ENCODE measurements around the gene EML4. TPM values are rescaled to one million over a fixed set of nuclear protein-coding genes. Genes with fewer than 3 reads are reported as not detected.
A peak's percentile ranks its signal among the peaks of the same experiment; 100 is the strongest.
"Not testable (repeated sequence)": the region's sequence is repeated elsewhere in the genome, so short reads cannot be mapped to it uniquely, and the experiment has no call there.

Gene EML4
- total and polyA plus RNA-seq, 4 experiments from 2014 or later: 52.8 to 172 (median 140) TPM

- no peak for DNase-seq
- H3K4me1 Mint-ChIP-seq: peaks cover 20 to 36% (median 24%) of the 10 kb centered on the region in 4 donors
- Histone ChIP-seq H3K27me3 (ENCODE audit: insufficient read depth, low read length) (no peaks in the 10 kb centered on the region), H3K27ac (ENCODE audit: low read depth, low read length) (no peak overlapping the region), H3K9me3 (ENCODE audit: control insufficient read depth in 1 of 2, low read length in 2 of 2) (no peaks in the 10 kb centered on the region), H3K4me1 (ENCODE audit: insufficient read depth, low read length) (peaks cover 25% of the 10 kb centered on the region), H3K36me3 (ENCODE audit: insufficient read depth, low read length) (no peaks in the 10 kb centered on the region), H3K4me3 (ENCODE audit: low read length in 2 of 2) (no peak overlapping the region)
- intact Hi-C loops (cut with micrococcal nuclease): no loop called here
- ChIA-PET CTCF (ENCODE audit: partially characterized antibody) (no interaction called here), POLR2A (ENCODE audit: partially characterized antibody) (no interaction called here)
- peaks cover 33 to 55% of the 10 kb centered on the region in 2 donors for H3K36me3 Mint-ChIP-seq
- H3K27ac Mint-ChIP-seq: peak overlapping the region in 4 of 7 donors; percentile 41 to 73 (median 59)
- H3K27me3 Mint-ChIP-seq: no peaks in the 10 kb centered on the region
- no peak overlapping the region for H3K4me3 Mint-ChIP-seq
- no peaks in the 10 kb centered on the region for H3K9me3 Mint-ChIP-seq
Observed at GRCh38 chr2:42268528-42269151, 99.5 kb downstream of the EML4 start.

- ChIA-PET POLR2A (ENCODE audit: partially characterized antibody) (interaction anchor here (1.4 kb wide), 1 partner anchor 27 kb away, joined by 5 read pairs; no protein-coding TSS in a partner anchor), CTCF (ENCODE audit: partially characterized antibody) (interaction anchor here (1.5 kb wide), 1 partner anchor 29 kb away, joined by 4 read pairs; no protein-coding TSS in a partner anchor)
- H3K36me3 Mint-ChIP-seq: peaks cover 30 to 47% of the 10 kb centered on the region in 2 donors
- no peaks in the 10 kb centered on the region for H3K9me3 Mint-ChIP-seq
- H3K4me1 Mint-ChIP-seq: peaks cover 21 to 35% (median 24%) of the 10 kb centered on the region in 4 donors
- no peak for DNase-seq
- no peak overlapping the region for H3K27ac ChIP-seq (ENCODE audit: low read depth, low read length)
- no peak overlapping the region for H3K4me3 ChIP-seq (ENCODE audit: low read length in 2 of 2)
- peaks cover 20% of the 10 kb centered on the region for H3K4me1 ChIP-seq (ENCODE audit: insufficient read depth, low read length)
- no peaks in the 10 kb centered on the region for H3K27me3 ChIP-seq (ENCODE audit: insufficient read depth, low read length)
- H3K9me3 ChIP-seq (ENCODE audit: control insufficient read depth in 1 of 2, low read length in 2 of 2): no peaks in the 10 kb centered on the region
- intact Hi-C loops (cut with micrococcal nuclease): no loop called here
- H3K27me3 Mint-ChIP-seq: no peaks in the 10 kb centered on the region
- no peak overlapping the region for H3K4me3 Mint-ChIP-seq
- H3K36me3 ChIP-seq (ENCODE audit: insufficient read depth, low read length): no peaks in the 10 kb centered on the region
- peak overlapping the region in 2 of 7 donors; percentile 23 to 66 for H3K27ac Mint-ChIP-seq
Observed at GRCh38 chr2:42270757-42271156, 101.6 kb downstream of the EML4 start.

- H3K27ac Mint-ChIP-seq; H3K36me3 ChIP-seq (ENCODE audit: insufficient read depth, low read length); H3K4me3 ChIP-seq (ENCODE audit: low read length in 2 of 2); H3K27me3 Mint-ChIP-seq; H3K9me3 ChIP-seq (ENCODE audit: control insufficient read depth in 1 of 2, low read length in 2 of 2); H3K9me3 Mint-ChIP-seq; intact Hi-C loops (cut with micrococcal nuclease); H3K27me3 ChIP-seq (ENCODE audit: insufficient read depth, low read length); H3K27ac ChIP-seq (ENCODE audit: low read depth, low read length); DNase-seq; H3K4me3 Mint-ChIP-seq: not testable (repeated sequence)
- CTCF ChIA-PET (ENCODE audit: partially characterized antibody): interaction anchor here (1.5 kb wide), 1 partner anchor 29 kb away, joined by 4 read pairs; no protein-coding TSS in a partner anchor
- Mint-ChIP-seq H3K4me1 (peaks cover 21 to 36% (median 24%) of the 10 kb centered on the region in 4 donors), H3K36me3 (peaks cover 29 to 47% of the 10 kb centered on the region in 2 donors)
- H3K4me1 ChIP-seq (ENCODE audit: insufficient read depth, low read length): peaks cover 18% of the 10 kb centered on the region
- POLR2A ChIA-PET (ENCODE audit: partially characterized antibody): interaction anchor here (0.7 kb wide), 1 partner anchor 58 kb away, joined by 3 read pairs; no protein-coding TSS in a partner anchor
Observed at GRCh38 chr2:42271246-42271645, 102.1 kb downstream of the EML4 start.

- Mint-ChIP-seq H3K27me3 (no peaks in the 10 kb centered on the region), H3K27ac (peak overlapping the region in 5 of 7 donors; percentile 1 to 69 (median 19)), H3K36me3 (peaks cover 27 to 49% of the 10 kb centered on the region in 2 donors), H3K4me1 (peaks cover 8 to 26% (median 12%) of the 10 kb centered on the region in 4 donors), H3K4me3 (no peak overlapping the region), H3K9me3 (no peaks in the 10 kb centered on the region)
- Histone ChIP-seq H3K27me3 (ENCODE audit: insufficient read depth, low read length) (no peaks in the 10 kb centered on the region), H3K4me1 (ENCODE audit: insufficient read depth, low read length) (no peaks in the 10 kb centered on the region), H3K27ac (ENCODE audit: low read depth, low read length) (no peak overlapping the region), H3K36me3 (ENCODE audit: insufficient read depth, low read length) (no peaks in the 10 kb centered on the region), H3K4me3 (ENCODE audit: low read length in 2 of 2) (no peak overlapping the region), H3K9me3 (ENCODE audit: control insufficient read depth in 1 of 2, low read length in 2 of 2) (no peaks in the 10 kb centered on the region)
- ChIA-PET POLR2A (ENCODE audit: partially characterized antibody) (no interaction called here), CTCF (ENCODE audit: partially characterized antibody) (no interaction called here)
- intact Hi-C loops (cut with micrococcal nuclease): no loop called here
- no peak for DNase-seq
Observed at GRCh38 chr2:42274863-42275262, 105.7 kb downstream of the EML4 start.

- ChIA-PET POLR2A (ENCODE audit: partially characterized antibody) (no interaction called here), CTCF (ENCODE audit: partially characterized antibody) (no interaction called here)
- H3K9me3 Mint-ChIP-seq: no peaks in the 10 kb centered on the region
- H3K36me3 Mint-ChIP-seq: peaks cover 51 to 73% of the 10 kb centered on the region in 2 donors
- no peaks in the 10 kb centered on the region for H3K27me3 Mint-ChIP-seq
- H3K27ac Mint-ChIP-seq: peak overlapping the region in 5 of 7 donors; percentile 2 to 89 (median 27)
- Histone ChIP-seq H3K36me3 (ENCODE audit: insufficient read depth, low read length) (peaks cover 32% of the 10 kb centered on the region), H3K4me3 (ENCODE audit: low read length in 2 of 2) (no peak overlapping the region), H3K27me3 (ENCODE audit: insufficient read depth, low read length) (no peaks in the 10 kb centered on the region), H3K9me3 (ENCODE audit: control insufficient read depth in 1 of 2, low read length in 2 of 2) (no peaks in the 10 kb centered on the region), H3K4me1 (ENCODE audit: insufficient read depth, low read length) (peaks cover 13% of the 10 kb centered on the region), H3K27ac (ENCODE audit: low read depth, low read length) (no peak overlapping the region)
- H3K4me3 Mint-ChIP-seq: no peak overlapping the region
- intact Hi-C loops (cut with micrococcal nuclease): no loop called here
- H3K4me1 Mint-ChIP-seq: peaks cover 11 to 22% (median 12%) of the 10 kb centered on the region in 4 donors
- no peak for DNase-seq
Observed at GRCh38 chr2:42281416-42282081, 112.4 kb downstream of the EML4 start.

- Histone ChIP-seq H3K4me1 (ENCODE audit: insufficient read depth, low read length) (peaks cover 29% of the 10 kb centered on the region), H3K4me3 (ENCODE audit: low read length in 2 of 2) (no peak overlapping the region), H3K9me3 (ENCODE audit: control insufficient read depth in 1 of 2, low read length in 2 of 2) (no peaks in the 10 kb centered on the region), H3K36me3 (ENCODE audit: insufficient read depth, low read length) (peaks cover 44% of the 10 kb centered on the region), H3K27me3 (ENCODE audit: insufficient read depth, low read length) (no peaks in the 10 kb centered on the region), H3K27ac (ENCODE audit: low read depth, low read length) (no peak overlapping the region)
- Mint-ChIP-seq H3K36me3 (peaks cover 55 to 69% of the 10 kb centered on the region in 2 donors), H3K27ac (peak overlapping the region in 3 of 7 donors; percentile 36 to 59 (median 41)), H3K4me1 (peaks cover 19 to 33% (median 26%) of the 10 kb centered on the region in 4 donors), H3K4me3 (no peak overlapping the region), H3K27me3 (no peaks in the 10 kb centered on the region), H3K9me3 (no peaks in the 10 kb centered on the region)
- POLR2A ChIA-PET (ENCODE audit: partially characterized antibody): interaction anchor here (1.0 kb wide), 1 partner anchor 9 kb away, joined by 3 read pairs; no protein-coding TSS in a partner anchor
- intact Hi-C loops (cut with micrococcal nuclease): no loop called here
- no peak for DNase-seq
- CTCF ChIA-PET (ENCODE audit: partially characterized antibody): interaction anchor here (1.9 kb wide), 1 partner anchor 9 kb away, joined by 9 read pairs; no protein-coding TSS in a partner anchor
Observed at GRCh38 chr2:42284019-42284418, 114.9 kb downstream of the EML4 start.
